Panc1 (cell line): ENCODE data around the gene C1S. TPM values are rescaled to one million over a fixed set of nuclear protein-coding genes. Genes with fewer than 3 reads are reported as not detected.

Experiments used
- ATAC-seq: fragments of 200-7000 bp; cut with Tn5 transposase; 2 replicates; pipeline ENCODE4 v1.9.1; 2020; ENCODE audit warnings: mild to moderate bottlenecking, moderate library complexity
- BruUV-seq: library from RNA; stranded (reverse); fragments of 400-500 nt; replicated peaks from 2 replicates; lab custom pipeline; 2021; lab: Mats Ljungman, UMichigan
- CTCF ChIA-PET: fragments of 300-600 bp; sonication (Branson Sonifier 250); formaldehyde crosslinking; loops from one replicate; lab custom pipeline; 2022; ENCODE audit warnings: antibody characterized with exemption; lab: Charles Lee
- POLR2A ChIA-PET: fragments of 300-600 bp; sonication (Branson Sonifier 250); formaldehyde crosslinking; loops from one replicate; lab custom pipeline; 2022; ENCODE audit warnings: antibody characterized with exemption; lab: Charles Lee
- DNase-seq: peaks from one replicate; pipeline ENCODE4 v3.0.0-alpha.2; 2010; ENCODE audit warnings: low read depth, low spot score
- H3K27ac ChIP-seq: 2 replicates; pipeline ENCODE4 v1.5.1; 2011; ENCODE audit warnings: mild to moderate bottlenecking, low read length, inconsistent platforms
- H3K27me3 ChIP-seq: fragments of 200-500 bp; sonication (Bioruptor generic); 2 replicates; pipeline ENCODE4 v1.6.0; 2014; ENCODE audit warnings: low read length, inconsistent platforms; ENCODE audit not compliant: control insufficient read depth, insufficient read depth
- H3K36me3 ChIP-seq: fragments of 200-500 bp; sonication (Bioruptor generic); 2 replicates; pipeline ENCODE4 v1.5.1; 2014; ENCODE audit warnings: inconsistent platforms, mild to moderate bottlenecking, low read length, moderate library complexity; ENCODE audit not compliant: control insufficient read depth, insufficient read depth
- H3K4me1 ChIP-seq: 2 replicates; pipeline ENCODE4 v1.5.1; 2011; ENCODE audit warnings: inconsistent platforms, mild to moderate bottlenecking, low read length, moderate library complexity; ENCODE audit not compliant: control insufficient read depth, insufficient read depth
- H3K4me3 ChIP-seq, 2 experiments: 2 replicates each; pipeline ENCODE4 v1.5.1; 2011 to 2012; ENCODE audit warnings: low read depth in 2 of 2, low read length in 2 of 2, mild to moderate bottlenecking in 2 of 2, inconsistent platforms in 1 of 2, moderate library complexity in 1 of 2
- H3K9me3 ChIP-seq: fragments of 200-500 bp; sonication (Bioruptor generic); 2 replicates; pipeline ENCODE4 v1.5.1; 2014; ENCODE audit warnings: low read depth, mild to moderate bottlenecking, inconsistent platforms, low read length, moderate library complexity; ENCODE audit not compliant: control insufficient read depth, insufficient read depth
- POLR2AphosphoS5 ChIP-seq: IDR thresholded peaks from 2 replicates; pipeline ENCODE4 v1.6.1; 2012; ENCODE audit warnings: mild to moderate bottlenecking, low read depth, low read length, moderate library complexity
- SIN3A ChIP-seq: IDR thresholded peaks from 2 replicates; pipeline ENCODE4 v1.6.1; 2012; ENCODE audit warnings: low read depth, mild to moderate bottlenecking, low read length, moderate library complexity, borderline replicate concordance; ENCODE audit not compliant: insufficient read depth
- TCF7L2 ChIP-seq: IDR thresholded peaks from 2 replicates; pipeline ENCODE4 v1.6.1; 2011; ENCODE audit warnings: mild to moderate bottlenecking, low read depth, low read length, inconsistent platforms
- in situ Hi-C: cut with HindIII; loops from 2 replicates; pipeline ENCODE4 v1.10.0; 2016; ENCODE audit warnings: low sequenced_read_pairs, low pct_unique_long_range_greater_than_20kb
- intact Hi-C: fragments of 100-400 bp; cut with micrococcal nuclease; formaldehyde crosslinking; loops from one replicate; pipeline ENCODE4 v1.10.0; 2022; ENCODE audit not compliant: unreplicated experiment
- total RNA-seq: library from RNA; stranded (reverse); gene quantifications from one replicate; pipeline ENCODE4 v1.2.1, GENCODE V29; 2021; ENCODE audit not compliant: unreplicated experiment
- TF ChIP-seq, protein P1 (sequence below): fragments of 450-650 bp; IDR thresholded peaks from 2 replicates; pipeline ENCODE4 v1.5.1; 2017; ENCODE audit warnings: mild to moderate bottlenecking
- TF ChIP-seq, protein P2 (sequence below), 2 experiments: IDR thresholded peaks; 2 replicates each; pipeline ENCODE4 v1.6.1; 2011 to 2012; ENCODE audit warnings: low read depth in 2 of 2, control low read depth in 1 of 2, low read length in 1 of 2, mild to moderate bottlenecking in 1 of 2, moderate library complexity in 1 of 2; ENCODE audit not compliant: insufficient read depth in 1 of 2

Gene C1S
- total RNA-seq, 1 experiment from 2014 or later, result 1.8 TPM

DNA sequence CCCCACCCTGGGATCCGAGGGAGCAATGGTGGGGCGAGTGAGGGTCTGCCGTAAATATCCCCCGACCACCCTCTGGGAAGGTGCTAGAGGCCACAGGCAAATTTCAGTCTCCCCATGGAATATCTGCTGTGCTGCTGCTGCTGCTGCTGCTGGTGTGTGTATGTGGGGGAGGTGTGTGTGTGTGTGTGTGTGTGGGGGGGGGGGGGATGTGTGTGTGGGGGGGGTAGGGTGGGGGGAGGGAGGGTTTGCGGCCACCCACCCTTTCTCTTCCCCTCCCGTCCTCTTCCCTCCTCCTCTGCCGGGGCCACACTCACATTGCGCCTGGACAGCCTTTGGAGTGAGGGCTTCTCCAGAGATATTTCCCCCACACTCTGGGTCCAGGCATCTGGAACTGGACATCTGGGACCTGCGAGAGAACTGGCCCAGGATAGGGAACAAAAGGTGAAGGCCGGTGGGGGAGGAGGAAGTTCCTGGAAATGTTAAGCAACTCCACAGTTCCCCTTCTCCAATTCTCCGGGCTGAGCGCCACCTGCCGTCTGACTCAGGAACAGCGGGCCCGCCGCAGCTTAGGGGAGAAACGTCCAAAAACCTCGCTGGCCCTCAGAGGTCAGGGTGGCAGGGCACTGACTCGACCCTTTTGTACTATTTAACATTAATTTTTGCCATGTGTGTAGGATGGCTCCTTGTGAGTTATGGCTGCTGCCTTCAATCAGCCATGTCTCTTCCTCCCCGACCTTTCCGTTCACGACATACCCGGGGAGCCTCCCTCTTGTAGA, 48.5 kb downstream of the C1S start, which contains the start of gene C1RL:
C1RL (minus strand) TSS at position 419 of the 776 bp plus-strand sequence; CDS start at position 385, 34 bp downstream.
- no TSS peak for BruUV-seq
- in situ Hi-C loops (no loop called here), intact Hi-C loops (no loop called here)
- Histone ChIP-seq H3K9me3 (peaks cover 7% of the 10 kb centered on the region; the same call in 1 of the 2 replicates), H3K4me1 (peaks cover 5% of the 10 kb centered on the region; the same call in 1 of the 2 replicates), H3K27ac (peak within 1 kb of the TSS; percentile 87), H3K27me3 (no peaks in the 10 kb centered on the region), H3K36me3 (no peaks in the 10 kb centered on the region; the same call in 1 of the 2 replicates), H3K4me3 (peak within 1 kb of the TSS; percentile 51 to 75)
- DNase-seq (peak; percentile 36), ATAC-seq (peak; percentile 80)
- TF ChIP-seq TCF7L2, result no peak
- TF ChIP-seq, protein P1, sequence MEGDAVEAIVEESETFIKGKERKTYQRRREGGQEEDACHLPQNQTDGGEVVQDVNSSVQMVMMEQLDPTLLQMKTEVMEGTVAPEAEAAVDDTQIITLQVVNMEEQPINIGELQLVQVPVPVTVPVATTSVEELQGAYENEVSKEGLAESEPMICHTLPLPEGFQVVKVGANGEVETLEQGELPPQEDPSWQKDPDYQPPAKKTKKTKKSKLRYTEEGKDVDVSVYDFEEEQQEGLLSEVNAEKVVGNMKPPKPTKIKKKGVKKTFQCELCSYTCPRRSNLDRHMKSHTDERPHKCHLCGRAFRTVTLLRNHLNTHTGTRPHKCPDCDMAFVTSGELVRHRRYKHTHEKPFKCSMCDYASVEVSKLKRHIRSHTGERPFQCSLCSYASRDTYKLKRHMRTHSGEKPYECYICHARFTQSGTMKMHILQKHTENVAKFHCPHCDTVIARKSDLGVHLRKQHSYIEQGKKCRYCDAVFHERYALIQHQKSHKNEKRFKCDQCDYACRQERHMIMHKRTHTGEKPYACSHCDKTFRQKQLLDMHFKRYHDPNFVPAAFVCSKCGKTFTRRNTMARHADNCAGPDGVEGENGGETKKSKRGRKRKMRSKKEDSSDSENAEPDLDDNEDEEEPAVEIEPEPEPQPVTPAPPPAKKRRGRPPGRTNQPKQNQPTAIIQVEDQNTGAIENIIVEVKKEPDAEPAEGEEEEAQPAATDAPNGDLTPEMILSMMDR, result peak; percentile 92
- ChIA-PET POLR2A (interaction anchor here (0.5 to 0.7 kb wide), 2 partner anchors 101 to 420 kb away, joined by 3 to 6 read pairs; partner anchors contain the start of gene ZNF384), CTCF (interaction anchor here (0.8 to 1.2 kb wide), 3 partner anchors 16 to 48 kb away, joined by 3 to 4 read pairs (median 4); partner anchors contain the start of gene C1S)

DNA sequence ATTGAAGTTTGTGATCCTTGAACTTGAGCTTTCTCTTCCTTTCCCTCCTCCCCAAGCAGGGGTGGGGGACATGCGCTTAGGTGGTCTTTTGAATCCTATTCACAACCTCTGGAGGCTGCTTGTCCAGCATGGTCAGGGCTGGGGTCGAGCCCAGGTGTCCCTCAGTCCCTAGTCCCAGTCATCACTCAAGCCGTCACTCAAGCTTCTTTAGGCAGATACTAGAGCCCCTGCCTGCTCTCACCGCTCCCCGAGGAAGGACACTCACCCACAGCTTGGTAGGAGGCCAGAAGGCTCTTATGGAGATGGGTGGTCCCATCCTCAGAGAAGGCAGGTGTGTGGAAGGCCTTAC, 49.0 kb downstream of the C1S start:
- 0 out of 2 replicates have a peak overlapping the region, but pooled peaks have one; percentile 59 for H3K27ac ChIP-seq
- peaks cover 5% of the 10 kb centered on the region; the same call in 1 of the 2 replicates for H3K4me1 ChIP-seq
- intact Hi-C loops, result no loop called here
- peaks cover 7% of the 10 kb centered on the region; the same call in 1 of the 2 replicates for H3K9me3 ChIP-seq
- ChIA-PET CTCF (interaction anchor here (1.0 to 1.2 kb wide), 2 partner anchors 17 to 49 kb away, joined by 3 to 4 read pairs; partner anchors contain the start of gene C1S), POLR2A (no interaction called here)
- DNase-seq (no peak), ATAC-seq (no peak)
- peak overlapping the region in 1 of 2 experiments; percentile 75; a peak in 2 of 4 replicates for H3K4me3 ChIP-seq
- TF ChIP-seq, protein P2, sequence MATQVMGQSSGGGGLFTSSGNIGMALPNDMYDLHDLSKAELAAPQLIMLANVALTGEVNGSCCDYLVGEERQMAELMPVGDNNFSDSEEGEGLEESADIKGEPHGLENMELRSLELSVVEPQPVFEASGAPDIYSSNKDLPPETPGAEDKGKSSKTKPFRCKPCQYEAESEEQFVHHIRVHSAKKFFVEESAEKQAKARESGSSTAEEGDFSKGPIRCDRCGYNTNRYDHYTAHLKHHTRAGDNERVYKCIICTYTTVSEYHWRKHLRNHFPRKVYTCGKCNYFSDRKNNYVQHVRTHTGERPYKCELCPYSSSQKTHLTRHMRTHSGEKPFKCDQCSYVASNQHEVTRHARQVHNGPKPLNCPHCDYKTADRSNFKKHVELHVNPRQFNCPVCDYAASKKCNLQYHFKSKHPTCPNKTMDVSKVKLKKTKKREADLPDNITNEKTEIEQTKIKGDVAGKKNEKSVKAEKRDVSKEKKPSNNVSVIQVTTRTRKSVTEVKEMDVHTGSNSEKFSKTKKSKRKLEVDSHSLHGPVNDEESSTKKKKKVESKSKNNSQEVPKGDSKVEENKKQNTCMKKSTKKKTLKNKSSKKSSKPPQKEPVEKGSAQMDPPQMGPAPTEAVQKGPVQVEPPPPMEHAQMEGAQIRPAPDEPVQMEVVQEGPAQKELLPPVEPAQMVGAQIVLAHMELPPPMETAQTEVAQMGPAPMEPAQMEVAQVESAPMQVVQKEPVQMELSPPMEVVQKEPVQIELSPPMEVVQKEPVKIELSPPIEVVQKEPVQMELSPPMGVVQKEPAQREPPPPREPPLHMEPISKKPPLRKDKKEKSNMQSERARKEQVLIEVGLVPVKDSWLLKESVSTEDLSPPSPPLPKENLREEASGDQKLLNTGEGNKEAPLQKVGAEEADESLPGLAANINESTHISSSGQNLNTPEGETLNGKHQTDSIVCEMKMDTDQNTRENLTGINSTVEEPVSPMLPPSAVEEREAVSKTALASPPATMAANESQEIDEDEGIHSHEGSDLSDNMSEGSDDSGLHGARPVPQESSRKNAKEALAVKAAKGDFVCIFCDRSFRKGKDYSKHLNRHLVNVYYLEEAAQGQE (IDR thresholded peaks at IDR 0.05; ENCODE audit: insufficient read depth in 1 of 2, low read depth in 2 of 2, low read length in 1 of 2), result no peak
- TF ChIP-seq POLR2AphosphoS5, result no peak
- no peak for TF ChIP-seq TCF7L2
- no peak for TF ChIP-seq SIN3A
- TF ChIP-seq, protein P1, result no peak
- BruUV-seq, result no TSS peak
- in situ Hi-C loops, result no loop called here
- no peaks in the 10 kb centered on the region; the same call in 1 of the 2 replicates for H3K36me3 ChIP-seq
- H3K27me3 ChIP-seq, result no peaks in the 10 kb centered on the region
